ENCODE measurements around the gene LHCGR.

LHCGR gene

GRCh38 chr2:48714245-48714644 is 41.3 kb downstream of the LHCGR start:
- Histone ChIP-seq H3K9ac (ENCODE audit: low read length) (no peak overlapping the region), H4K8ac (ENCODE audit: low read depth, low read length) (no peak overlapping the region), H4K5ac (ENCODE audit: low read length) (no peak overlapping the region), H3K36me3 (ENCODE audit: control insufficient read depth, insufficient read depth, low read length) (no peaks in the 10 kb centered on the region), H2BK5ac (ENCODE audit: low read length) (no peak overlapping the region), H3K23ac (ENCODE audit: low read length) (no peak overlapping the region), H2AK5ac (ENCODE audit: low read length) (no peak overlapping the region), H3K4me3 (ENCODE audit: low read length) (no peak overlapping the region), H2BK15ac (replicated peaks; ENCODE audit: low read depth) (no peak overlapping the region), H3K4me2 (ENCODE audit: low read length) (no peak overlapping the region), H3K27ac (ENCODE audit: low read depth, low read length) (no peak overlapping the region), H3K18ac (ENCODE audit: low read length) (no peak overlapping the region), H3K79me1 (ENCODE audit: low read length) (no peaks in the 10 kb centered on the region), H3K4ac (ENCODE audit: low read depth, low read length) (no peak overlapping the region), H3K79me2 (ENCODE audit: control insufficient read depth, insufficient read depth, low read length) (no peaks in the 10 kb centered on the region), H2BK120ac (ENCODE audit: low read depth, low read length) (no peak overlapping the region), H3K4me1 (ENCODE audit: control insufficient read depth, low read depth, low read length) (no peaks in the 10 kb centered on the region), H3K27me3 (ENCODE audit: insufficient read depth, low read length, poor library complexity) (no peaks in the 10 kb centered on the region), H3K56ac (ENCODE audit: low read length) (no peak overlapping the region)
- no peak for DNase-seq
- no CpG with 5 or more reads among the region's 2 CpGs for WGBS (ENCODE audit: extremely low coverage, insufficient coverage, low lambda C conversion rate)

- Histone ChIP-seq H3K4me3 (ENCODE audit: low read length) (no peak overlapping the region), H3K79me1 (ENCODE audit: low read length) (no peaks in the 10 kb centered on the region), H3K36me3 (ENCODE audit: control insufficient read depth, insufficient read depth, low read length) (no peaks in the 10 kb centered on the region), H3K56ac (ENCODE audit: low read length) (no peak overlapping the region), H3K27me3 (ENCODE audit: insufficient read depth, low read length, poor library complexity) (no peaks in the 10 kb centered on the region), H3K79me2 (ENCODE audit: control insufficient read depth, insufficient read depth, low read length) (no peaks in the 10 kb centered on the region), H3K4me1 (ENCODE audit: control insufficient read depth, low read depth, low read length) (no peaks in the 10 kb centered on the region), H2AK5ac (ENCODE audit: low read length) (no peak overlapping the region), H3K4ac (ENCODE audit: low read depth, low read length) (no peak overlapping the region), H2BK120ac (ENCODE audit: low read depth, low read length) (no peak overlapping the region), H2BK5ac (ENCODE audit: low read length) (no peak overlapping the region), H3K23ac (ENCODE audit: low read length) (no peak overlapping the region), H4K5ac (ENCODE audit: low read length) (no peak overlapping the region), H3K9ac (ENCODE audit: low read length) (no peak overlapping the region), H3K4me2 (ENCODE audit: low read length) (no peak overlapping the region), H3K27ac (ENCODE audit: low read depth, low read length) (no peak overlapping the region), H3K18ac (ENCODE audit: low read length) (no peak overlapping the region), H4K8ac (ENCODE audit: low read depth, low read length) (no peak overlapping the region), H2BK15ac (replicated peaks; ENCODE audit: low read depth) (no peak overlapping the region)
- no peak for DNase-seq
- WGBS (ENCODE audit: extremely low coverage, insufficient coverage, low lambda C conversion rate), result no CpG with 5 or more reads among the region's 1 CpG
Measured at GRCh38 chr2:48713647-48714046, 41.9 kb downstream of the LHCGR start.

- H2AK5ac ChIP-seq (ENCODE audit: low read length), result no peak overlapping the region
- no peak overlapping the region for H4K8ac ChIP-seq (ENCODE audit: low read depth, low read length)
- H4K5ac ChIP-seq (ENCODE audit: low read length), result no peak overlapping the region
- no peak overlapping the region for H3K27ac ChIP-seq (ENCODE audit: low read depth, low read length)
- no peak overlapping the region for H3K4ac ChIP-seq (ENCODE audit: low read depth, low read length)
- H2BK120ac ChIP-seq (ENCODE audit: low read depth, low read length), result no peak overlapping the region
- WGBS (ENCODE audit: extremely low coverage, insufficient coverage, low lambda C conversion rate), result no CpG with 5 or more reads among the region's 2 CpGs
- no peak overlapping the region for H3K4me3 ChIP-seq (ENCODE audit: low read length)
- no peaks in the 10 kb centered on the region for H3K4me1 ChIP-seq (ENCODE audit: control insufficient read depth, low read depth, low read length)
- no peak for DNase-seq
- H3K79me1 ChIP-seq (ENCODE audit: low read length), result no peaks in the 10 kb centered on the region
- no peaks in the 10 kb centered on the region for H3K36me3 ChIP-seq (ENCODE audit: control insufficient read depth, insufficient read depth, low read length)
- no peaks in the 10 kb centered on the region for H3K79me2 ChIP-seq (ENCODE audit: control insufficient read depth, insufficient read depth, low read length)
- H3K9ac ChIP-seq (ENCODE audit: low read length), result no peak overlapping the region
- H2BK15ac ChIP-seq (replicated peaks; ENCODE audit: low read depth), result no peak overlapping the region
- no peak overlapping the region for H3K23ac ChIP-seq (ENCODE audit: low read length)
- no peak overlapping the region for H3K56ac ChIP-seq (ENCODE audit: low read length)
- H3K18ac ChIP-seq (ENCODE audit: low read length), result no peak overlapping the region
- no peaks in the 10 kb centered on the region for H3K27me3 ChIP-seq (ENCODE audit: insufficient read depth, low read length, poor library complexity)
- no peak overlapping the region for H3K4me2 ChIP-seq (ENCODE audit: low read length)
- no peak overlapping the region for H2BK5ac ChIP-seq (ENCODE audit: low read length)
Measured at GRCh38 chr2:48712151-48712550, 43.4 kb downstream of the LHCGR start.

GRCh38 chr2:48711343-48711742 is 44.2 kb downstream of the LHCGR start:
- no peak overlapping the region for H3K23ac ChIP-seq (ENCODE audit: low read length)
- no peaks in the 10 kb centered on the region for H3K36me3 ChIP-seq (ENCODE audit: control insufficient read depth, insufficient read depth, low read length)
- no CpG with 5 or more reads among the region's 4 CpGs for WGBS (ENCODE audit: extremely low coverage, insufficient coverage, low lambda C conversion rate)

GRCh38 chr2:48709096-48710034 is 46.2 kb downstream of the LHCGR start:
- Histone ChIP-seq H3K27me3 (ENCODE audit: insufficient read depth, low read length, poor library complexity) (no peaks in the 10 kb centered on the region), H3K79me1 (ENCODE audit: low read length) (no peaks in the 10 kb centered on the region), H3K9ac (ENCODE audit: low read length) (no peak overlapping the region), H2BK120ac (ENCODE audit: low read depth, low read length) (no peak overlapping the region), H2BK15ac (replicated peaks; ENCODE audit: low read depth) (no peak overlapping the region), H4K8ac (ENCODE audit: low read depth, low read length) (no peak overlapping the region), H3K56ac (ENCODE audit: low read length) (no peak overlapping the region), H3K4me2 (ENCODE audit: low read length) (no peak overlapping the region), H4K5ac (ENCODE audit: low read length) (no peak overlapping the region), H3K27ac (ENCODE audit: low read depth, low read length) (no peak overlapping the region), H3K18ac (ENCODE audit: low read length) (no peak overlapping the region), H3K4me1 (ENCODE audit: control insufficient read depth, low read depth, low read length) (no peaks in the 10 kb centered on the region), H3K79me2 (ENCODE audit: control insufficient read depth, insufficient read depth, low read length) (no peaks in the 10 kb centered on the region), H3K23ac (ENCODE audit: low read length) (no peak overlapping the region), H2BK5ac (ENCODE audit: low read length) (no peak overlapping the region), H2AK5ac (ENCODE audit: low read length) (no peak overlapping the region), H3K4ac (ENCODE audit: low read depth, low read length) (no peak overlapping the region), H3K36me3 (ENCODE audit: control insufficient read depth, insufficient read depth, low read length) (no peaks in the 10 kb centered on the region), H3K4me3 (ENCODE audit: low read length) (no peak overlapping the region)
- WGBS (ENCODE audit: extremely low coverage, insufficient coverage, low lambda C conversion rate), result no CpG with 5 or more reads among the region's 7 CpGs
- DNase-seq, result no peak

More at GRCh38 chr2:48711343-48711742, 44.2 kb downstream of the LHCGR start:
- Histone ChIP-seq H3K79me2 (ENCODE audit: control insufficient read depth, insufficient read depth, low read length) (no peaks in the 10 kb centered on the region), H3K79me1 (ENCODE audit: low read length) (no peaks in the 10 kb centered on the region), H4K8ac (ENCODE audit: low read depth, low read length) (no peak overlapping the region), H3K4me2 (ENCODE audit: low read length) (no peak overlapping the region), H2BK15ac (replicated peaks; ENCODE audit: low read depth) (no peak overlapping the region), H2AK5ac (ENCODE audit: low read length) (no peak overlapping the region), H3K4me1 (ENCODE audit: control insufficient read depth, low read depth, low read length) (no peaks in the 10 kb centered on the region), H3K27ac (ENCODE audit: low read depth, low read length) (no peak overlapping the region), H4K5ac (ENCODE audit: low read length) (no peak overlapping the region), H3K56ac (ENCODE audit: low read length) (no peak overlapping the region), H3K9ac (ENCODE audit: low read length) (no peak overlapping the region), H3K4ac (ENCODE audit: low read depth, low read length) (no peak overlapping the region), H3K4me3 (ENCODE audit: low read length) (no peak overlapping the region), H3K27me3 (ENCODE audit: insufficient read depth, low read length, poor library complexity) (no peaks in the 10 kb centered on the region), H2BK120ac (ENCODE audit: low read depth, low read length) (no peak overlapping the region), H3K18ac (ENCODE audit: low read length) (no peak overlapping the region), H2BK5ac (ENCODE audit: low read length) (no peak overlapping the region)
- no peak for DNase-seq
